Parathyroid adenoma (tissue), 2 donors: ENCODE measurements around the gene ADGRG2.

Experiments used
- H2AFZ ChIP-seq: fragments of 300-600 bp; sonication (generic); one replicate; pipeline ENCODE4 v1.7.0; 2017; ENCODE audit warnings: antibody characterized with exemption, mild to moderate bottlenecking
- H3K27ac ChIP-seq: fragments of 300-600 bp; sonication (generic); one replicate; pipeline ENCODE4 v1.7.0; 2017
- H3K27me3 ChIP-seq: fragments of 300-600 bp; sonication (generic); one replicate; pipeline ENCODE4 v1.7.0; 2017; ENCODE audit warnings: low read length; ENCODE audit not compliant: control insufficient read depth, insufficient read depth
- H3K36me3 ChIP-seq: fragments of 300-600 bp; sonication (generic); one replicate; pipeline ENCODE4 v1.7.0; 2017; ENCODE audit warnings: low read length; ENCODE audit not compliant: control insufficient read depth, insufficient read depth
- H3K4me1 ChIP-seq: fragments of 300-600 bp; sonication (generic); one replicate; pipeline ENCODE4 v1.7.0; 2017; ENCODE audit warnings: control low read depth
- H3K4me2 ChIP-seq: fragments of 300-600 bp; sonication (generic); one replicate; pipeline ENCODE4 v1.7.0; 2017; ENCODE audit warnings: low read length
- H3K4me3 ChIP-seq: fragments of 300-600 bp; sonication (generic); one replicate; pipeline ENCODE4 v1.7.0; 2017; ENCODE audit warnings: low read depth, low read length
- H3K79me2 ChIP-seq: fragments of 300-600 bp; sonication (generic); one replicate; pipeline ENCODE4 v1.7.0; 2017; ENCODE audit warnings: control low read depth
- H3K9ac ChIP-seq: fragments of 300-600 bp; sonication (generic); one replicate; pipeline ENCODE4 v1.7.0; 2017; ENCODE audit warnings: mild to moderate bottlenecking
- H3K9me3 ChIP-seq: fragments of 300-600 bp; sonication (generic); one replicate; pipeline ENCODE4 v1.7.0; 2017; ENCODE audit warnings: low read length; ENCODE audit not compliant: control insufficient read depth
- TF ChIP-seq, protein P1 (sequence below): fragments of 300-600 bp; sonication (generic); IDR thresholded peaks from one replicate; pipeline ENCODE4 v1.7.0; 2017; ENCODE audit warnings: antibody characterized with exemption, mild to moderate bottlenecking
- donor health status: primary hyperparathyroidism.

ADGRG2 gene

GRCh38 chrX:19034025-19034424 is 88.2 kb downstream of the ADGRG2 start:
- H2AFZ ChIP-seq: no peak overlapping the region
- H3K4me1 ChIP-seq: no peaks in the 10 kb centered on the region
- TF ChIP-seq, protein P1, sequence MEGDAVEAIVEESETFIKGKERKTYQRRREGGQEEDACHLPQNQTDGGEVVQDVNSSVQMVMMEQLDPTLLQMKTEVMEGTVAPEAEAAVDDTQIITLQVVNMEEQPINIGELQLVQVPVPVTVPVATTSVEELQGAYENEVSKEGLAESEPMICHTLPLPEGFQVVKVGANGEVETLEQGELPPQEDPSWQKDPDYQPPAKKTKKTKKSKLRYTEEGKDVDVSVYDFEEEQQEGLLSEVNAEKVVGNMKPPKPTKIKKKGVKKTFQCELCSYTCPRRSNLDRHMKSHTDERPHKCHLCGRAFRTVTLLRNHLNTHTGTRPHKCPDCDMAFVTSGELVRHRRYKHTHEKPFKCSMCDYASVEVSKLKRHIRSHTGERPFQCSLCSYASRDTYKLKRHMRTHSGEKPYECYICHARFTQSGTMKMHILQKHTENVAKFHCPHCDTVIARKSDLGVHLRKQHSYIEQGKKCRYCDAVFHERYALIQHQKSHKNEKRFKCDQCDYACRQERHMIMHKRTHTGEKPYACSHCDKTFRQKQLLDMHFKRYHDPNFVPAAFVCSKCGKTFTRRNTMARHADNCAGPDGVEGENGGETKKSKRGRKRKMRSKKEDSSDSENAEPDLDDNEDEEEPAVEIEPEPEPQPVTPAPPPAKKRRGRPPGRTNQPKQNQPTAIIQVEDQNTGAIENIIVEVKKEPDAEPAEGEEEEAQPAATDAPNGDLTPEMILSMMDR: no peak
- H3K4me2 ChIP-seq: no peak overlapping the region
- H3K27me3 ChIP-seq: no peaks in the 10 kb centered on the region
- no peaks in the 10 kb centered on the region for H3K9me3 ChIP-seq
- no peak overlapping the region for H3K9ac ChIP-seq
- H3K4me3 ChIP-seq: no peak overlapping the region
- no peaks in the 10 kb centered on the region for H3K79me2 ChIP-seq
- H3K27ac ChIP-seq: no peak overlapping the region
- H3K36me3 ChIP-seq: no peaks in the 10 kb centered on the region

DNA sequence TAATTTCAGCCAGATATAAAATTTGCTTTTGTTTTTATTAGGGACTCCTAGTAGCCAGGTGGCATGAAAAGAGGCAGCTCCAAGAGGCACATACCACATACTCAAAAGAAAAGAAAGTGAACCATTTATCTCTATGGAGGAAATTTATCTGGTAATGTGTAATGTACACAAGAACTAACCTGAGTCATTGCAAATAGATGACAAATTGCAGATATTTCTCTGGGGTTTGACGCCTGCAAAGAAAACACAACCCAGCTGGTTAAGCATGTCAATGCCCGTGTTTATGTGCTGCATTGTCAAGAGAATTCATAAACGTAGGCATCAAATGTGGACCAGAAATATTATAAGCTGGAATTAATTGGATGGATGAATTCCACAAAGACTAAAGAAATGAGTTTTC is 91.5 kb downstream of the ADGRG2 start:
- Histone ChIP-seq H3K4me2 (no peak overlapping the region), H3K9ac (no peak overlapping the region), H3K9me3 (no peaks in the 10 kb centered on the region), H3K27me3 (no peaks in the 10 kb centered on the region), H3K79me2 (no peaks in the 10 kb centered on the region), H3K27ac (no peak overlapping the region), H3K4me1 (no peaks in the 10 kb centered on the region), H3K4me3 (no peak overlapping the region), H3K36me3 (no peaks in the 10 kb centered on the region), H2AFZ (no peak overlapping the region)
- TF ChIP-seq, protein P1: no peak

- H2AFZ ChIP-seq: no peak overlapping the region
- no peak overlapping the region for H3K9ac ChIP-seq
- no peak overlapping the region for H3K4me3 ChIP-seq
- no peaks in the 10 kb centered on the region for H3K4me1 ChIP-seq
- H3K36me3 ChIP-seq: no peaks in the 10 kb centered on the region
- no peaks in the 10 kb centered on the region for H3K27me3 ChIP-seq
- no peaks in the 10 kb centered on the region for H3K9me3 ChIP-seq
- no peaks in the 10 kb centered on the region for H3K79me2 ChIP-seq
- TF ChIP-seq, protein P1: no peak
- H3K4me2 ChIP-seq: no peak overlapping the region
- H3K27ac ChIP-seq: no peak overlapping the region
These were observed 93.7 kb downstream of the ADGRG2 start for GRCh38 chrX:19028560-19028959.

- no peak overlapping the region for H3K27ac ChIP-seq
- H3K79me2 ChIP-seq: no peaks in the 10 kb centered on the region
- H3K36me3 ChIP-seq: no peaks in the 10 kb centered on the region
- no peaks in the 10 kb centered on the region for H3K9me3 ChIP-seq
- no peak overlapping the region for H3K4me3 ChIP-seq
- no peaks in the 10 kb centered on the region for H3K4me1 ChIP-seq
- H3K27me3 ChIP-seq: no peaks in the 10 kb centered on the region
- H2AFZ ChIP-seq: no peak overlapping the region
- TF ChIP-seq, protein P1: no peak
- no peak overlapping the region for H3K4me2 ChIP-seq
- H3K9ac ChIP-seq: no peak overlapping the region
These were observed 97.9 kb downstream of the ADGRG2 start for GRCh38 chrX:19024366-19024765.

GRCh38 chrX:19019996-19020395 is 102.3 kb downstream of the ADGRG2 start:
- TF ChIP-seq, protein P1: no peak
- Histone ChIP-seq H3K36me3 (no peaks in the 10 kb centered on the region), H2AFZ (no peak overlapping the region), H3K27ac (no peak overlapping the region), H3K9me3 (no peaks in the 10 kb centered on the region), H3K79me2 (no peaks in the 10 kb centered on the region), H3K4me2 (no peak overlapping the region), H3K4me3 (no peak overlapping the region), H3K27me3 (no peaks in the 10 kb centered on the region), H3K9ac (no peak overlapping the region), H3K4me1 (no peaks in the 10 kb centered on the region)
